Activated naive CD4-positive, alpha-beta T cell treated with Interleukin-2 at 50 U/mL for 16 hours (primary cell): ENCODE measurements around the gene PCDH15.

ENCODE experiments used
- DNase-seq: peaks from one replicate; pipeline ENCODE4 v3.0.0-alpha.2; 2020

Gene PCDH15

GRCh38 chr10:54342058-54342457 is 459.0 kb downstream of the PCDH15 start:
- DNase-seq = no peak

- DNase-seq = no peak
Observed at GRCh38 chr10:54335296-54335695, 465.7 kb downstream of the PCDH15 start.

- DNase-seq = no peak
Observed at GRCh38 chr10:54319341-54319740, 481.7 kb downstream of the PCDH15 start.

GRCh38 chr10:54318470-54318869 is 482.6 kb downstream of the PCDH15 start:
- no peak for DNase-seq

- DNase-seq = no peak
Observed at GRCh38 chr10:54314430-54314829, 486.6 kb downstream of the PCDH15 start.

- DNase-seq = no peak
Observed at GRCh38 chr10:54284526-54285193, 516.4 kb downstream of the PCDH15 start.

- no peak for DNase-seq
Observed at GRCh38 chr10:54282012-54282411, 519.0 kb downstream of the PCDH15 start.

- no peak for DNase-seq
Observed at GRCh38 chr10:54266395-54266794, 534.6 kb downstream of the PCDH15 start.

- no peak for DNase-seq
Observed at GRCh38 chr10:54262726-54263125, 538.3 kb downstream of the PCDH15 start.

GRCh38 chr10:54259104-54259503 is 541.9 kb downstream of the PCDH15 start:
- no peak for DNase-seq

GRCh38 chr10:54234832-54235231 is 566.2 kb downstream of the PCDH15 start:
- DNase-seq = no peak

- DNase-seq = no peak
Observed at GRCh38 chr10:54203401-54203800, 597.6 kb downstream of the PCDH15 start.

GRCh38 chr10:54198051-54198450 is 603.0 kb downstream of the PCDH15 start:
- no peak for DNase-seq

- DNase-seq = no peak
Observed at GRCh38 chr10:54194806-54195205, 606.2 kb downstream of the PCDH15 start.

- DNase-seq = no peak
Observed at GRCh38 chr10:54159924-54160323, 641.1 kb downstream of the PCDH15 start.

GRCh38 chr10:54148508-54148907 is 652.5 kb downstream of the PCDH15 start:
- no peak for DNase-seq

- DNase-seq = no peak
Observed at GRCh38 chr10:54139819-54140428, 661.1 kb downstream of the PCDH15 start.

GRCh38 chr10:54137396-54137795 is 663.6 kb downstream of the PCDH15 start:
- no peak for DNase-seq

GRCh38 chr10:54133203-54133602 is 667.8 kb downstream of the PCDH15 start:
- DNase-seq = no peak

- no peak for DNase-seq
Observed at GRCh38 chr10:54131833-54132232, 669.2 kb downstream of the PCDH15 start.

GRCh38 chr10:54130394-54130793 is 670.6 kb downstream of the PCDH15 start:
- DNase-seq = no peak

GRCh38 chr10:54125098-54125747 is 675.8 kb downstream of the PCDH15 start:
- no peak for DNase-seq

GRCh38 chr10:54124209-54124885 is 676.7 kb downstream of the PCDH15 start:
- no peak for DNase-seq

- DNase-seq = no peak
Observed at GRCh38 chr10:54120806-54121205, 680.2 kb downstream of the PCDH15 start.
